ENCODE data around the gene GCNA. TPM values are rescaled to one million over a fixed set of nuclear protein-coding genes. Genes with fewer than 3 reads are reported as not detected.

GCNA gene
- total RNA-seq, 1 experiment from 2014 or later: 3.0 TPM

DNA sequence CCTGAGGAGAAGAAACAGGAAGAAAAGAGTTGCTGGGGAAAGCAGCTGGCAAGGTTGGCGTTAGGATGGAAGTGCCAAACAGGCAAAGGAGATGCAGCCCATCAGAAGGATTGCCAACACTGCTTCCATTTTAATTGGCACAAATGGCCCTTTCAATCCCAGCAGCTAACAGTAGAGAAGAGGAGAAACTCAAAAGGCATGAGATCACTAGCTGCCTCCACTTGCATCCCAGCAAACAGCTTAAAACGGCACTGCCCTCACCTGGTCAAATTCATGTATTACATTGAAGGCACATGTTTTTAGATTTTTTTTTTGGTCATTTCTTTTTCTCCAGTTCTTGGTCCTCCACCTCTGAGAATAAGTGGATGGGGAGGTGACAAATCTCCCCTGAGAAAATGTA is 74.2 kb downstream of the GCNA start:
- H3K9me3 ChIP-seq (ENCODE audit: low read depth, low read length, poor library complexity, severe bottlenecking): no peaks in the 10 kb centered on the region
- CTCF ChIA-PET: interaction anchor here (0.6 to 0.7 kb wide), 2 partner anchors 10 to 144 kb away, joined by 3 read pairs; no protein-coding TSS in a partner anchor
- H3K27me3 ChIP-seq (replicated peaks; ENCODE audit: insufficient read depth, low read depth, low read length, poor library complexity): no peaks in the 10 kb centered on the region
- DNase-seq (ENCODE audit: low spot score): peak; percentile 65
- no peaks in the 10 kb centered on the region for H3K36me3 ChIP-seq (ENCODE audit: insufficient read depth, low read length, poor library complexity, severe bottlenecking)
- POLR2A ChIA-PET (ENCODE audit: low non-redundant PET): no interaction called here
- no peak overlapping the region for H3K4me3 ChIP-seq (ENCODE audit: low read depth, low read length, poor library complexity, severe bottlenecking)
- TF ChIP-seq, protein P1, sequence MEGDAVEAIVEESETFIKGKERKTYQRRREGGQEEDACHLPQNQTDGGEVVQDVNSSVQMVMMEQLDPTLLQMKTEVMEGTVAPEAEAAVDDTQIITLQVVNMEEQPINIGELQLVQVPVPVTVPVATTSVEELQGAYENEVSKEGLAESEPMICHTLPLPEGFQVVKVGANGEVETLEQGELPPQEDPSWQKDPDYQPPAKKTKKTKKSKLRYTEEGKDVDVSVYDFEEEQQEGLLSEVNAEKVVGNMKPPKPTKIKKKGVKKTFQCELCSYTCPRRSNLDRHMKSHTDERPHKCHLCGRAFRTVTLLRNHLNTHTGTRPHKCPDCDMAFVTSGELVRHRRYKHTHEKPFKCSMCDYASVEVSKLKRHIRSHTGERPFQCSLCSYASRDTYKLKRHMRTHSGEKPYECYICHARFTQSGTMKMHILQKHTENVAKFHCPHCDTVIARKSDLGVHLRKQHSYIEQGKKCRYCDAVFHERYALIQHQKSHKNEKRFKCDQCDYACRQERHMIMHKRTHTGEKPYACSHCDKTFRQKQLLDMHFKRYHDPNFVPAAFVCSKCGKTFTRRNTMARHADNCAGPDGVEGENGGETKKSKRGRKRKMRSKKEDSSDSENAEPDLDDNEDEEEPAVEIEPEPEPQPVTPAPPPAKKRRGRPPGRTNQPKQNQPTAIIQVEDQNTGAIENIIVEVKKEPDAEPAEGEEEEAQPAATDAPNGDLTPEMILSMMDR (conservative IDR thresholded peaks at IDR 0.05; ENCODE audit: low read depth, low read length): peak; percentile 72
- TF ChIP-seq EZH2 (IDR thresholded peaks at IDR 0.05; ENCODE audit: borderline replicate concordance, low read depth, low read length, poor library complexity, severe bottlenecking): no peak
- BruUV-seq (replicated peaks): no TSS peak
- H3K4me1 ChIP-seq (ENCODE audit: insufficient read depth, low read length, poor library complexity, severe bottlenecking): no peaks in the 10 kb centered on the region
- H3K27ac ChIP-seq (ENCODE audit: low read depth, low read length, poor library complexity, severe bottlenecking): no peak overlapping the region
- intact Hi-C loops (cut with micrococcal nuclease; ENCODE audit: unreplicated experiment): loop anchor here (5.0 kb wide), 1 partner anchor 235 kb away; no protein-coding TSS in a partner anchor

DNA sequence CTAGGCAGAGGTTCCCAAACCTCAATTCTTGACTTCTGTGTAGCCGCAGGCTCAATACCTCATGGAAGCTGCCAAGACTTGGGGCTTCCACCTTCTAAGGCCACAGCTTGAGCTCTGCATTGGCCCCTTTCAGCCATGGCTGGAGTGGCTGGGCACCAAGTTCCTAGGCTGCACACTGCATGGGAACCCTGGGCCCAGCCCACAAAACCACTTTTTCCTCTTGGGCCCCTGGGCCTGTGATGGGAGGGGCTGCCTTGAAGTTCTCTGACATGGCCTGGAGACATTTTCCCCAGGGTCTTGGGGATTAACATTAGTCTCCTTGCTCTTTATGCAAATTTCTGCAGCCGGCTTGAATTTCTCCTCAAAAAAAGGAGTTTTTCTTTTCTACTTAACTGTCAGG is 75.1 kb downstream of the GCNA start:
- POLR2A ChIA-PET (ENCODE audit: low non-redundant PET): no interaction called here
- Histone ChIP-seq H3K4me1 (ENCODE audit: insufficient read depth, low read length, poor library complexity, severe bottlenecking) (no peaks in the 10 kb centered on the region), H3K27me3 (replicated peaks; ENCODE audit: insufficient read depth, low read depth, low read length, poor library complexity) (no peaks in the 10 kb centered on the region), H3K9me3 (ENCODE audit: low read depth, low read length, poor library complexity, severe bottlenecking) (no peaks in the 10 kb centered on the region), H3K36me3 (ENCODE audit: insufficient read depth, low read length, poor library complexity, severe bottlenecking) (no peaks in the 10 kb centered on the region), H3K27ac (ENCODE audit: low read depth, low read length, poor library complexity, severe bottlenecking) (no peak overlapping the region), H3K4me3 (ENCODE audit: low read depth, low read length, poor library complexity, severe bottlenecking) (no peak overlapping the region)
- no peak for DNase-seq (ENCODE audit: low spot score)
- TF ChIP-seq, protein P1 (conservative IDR thresholded peaks at IDR 0.05; ENCODE audit: low read depth, low read length): no peak
- TF ChIP-seq EZH2 (IDR thresholded peaks at IDR 0.05; ENCODE audit: borderline replicate concordance, low read depth, low read length, poor library complexity, severe bottlenecking): no peak
- BruUV-seq (replicated peaks): no TSS peak
- CTCF ChIA-PET: no interaction called here
- intact Hi-C loops (cut with micrococcal nuclease; ENCODE audit: unreplicated experiment): loop anchor here (5.0 kb wide), 1 partner anchor 236 kb away; no protein-coding TSS in a partner anchor

DNA sequence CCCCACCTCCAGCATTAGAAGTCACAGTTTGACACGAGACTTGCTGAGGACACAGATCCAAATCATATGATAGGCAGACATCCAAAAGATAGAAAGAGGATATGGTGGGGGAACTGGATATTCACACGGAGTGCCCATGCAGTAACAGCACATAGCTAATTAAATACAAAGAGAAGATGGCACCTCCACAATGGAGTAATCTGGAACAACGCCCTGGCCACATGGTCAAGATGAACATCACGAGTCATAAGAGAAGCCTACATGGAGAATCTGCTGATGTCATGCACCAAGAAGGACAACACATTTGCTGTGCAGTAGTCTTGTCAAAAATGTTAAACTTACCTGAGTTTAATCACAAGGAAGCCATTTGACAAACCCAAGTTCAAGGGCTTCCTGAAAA is 79.0 kb downstream of the GCNA start:
- Histone ChIP-seq H3K4me3 (ENCODE audit: low read depth, low read length, poor library complexity, severe bottlenecking) (no peak overlapping the region), H3K9me3 (ENCODE audit: low read depth, low read length, poor library complexity, severe bottlenecking) (no peaks in the 10 kb centered on the region), H3K36me3 (ENCODE audit: insufficient read depth, low read length, poor library complexity, severe bottlenecking) (no peaks in the 10 kb centered on the region), H3K27me3 (replicated peaks; ENCODE audit: insufficient read depth, low read depth, low read length, poor library complexity) (no peaks in the 10 kb centered on the region), H3K27ac (ENCODE audit: low read depth, low read length, poor library complexity, severe bottlenecking) (no peak overlapping the region), H3K4me1 (ENCODE audit: insufficient read depth, low read length, poor library complexity, severe bottlenecking) (no peaks in the 10 kb centered on the region)
- no TSS peak for BruUV-seq (replicated peaks)
- ChIA-PET POLR2A (ENCODE audit: low non-redundant PET) (no interaction called here), CTCF (no interaction called here)
- intact Hi-C loops (cut with micrococcal nuclease; ENCODE audit: unreplicated experiment): no loop called here
- TF ChIP-seq, protein P1 (conservative IDR thresholded peaks at IDR 0.05; ENCODE audit: low read depth, low read length): no peak
- DNase-seq (ENCODE audit: low spot score): no peak

Measured in A673 (cell line).